HEK293 (cell line): ENCODE measurements around the gene PROSER3.

ENCODE experiments used
- CTCF ChIA-PET: fragments of 350-600 bp; formaldehyde crosslinking; extraction: SDS; loops from one replicate; lab custom pipeline; 2021; ENCODE audit warnings: antibody characterized with exemption; lab: Yijun Ruan, JAX
- POLR2A ChIA-PET: fragments of 300-600 bp; formaldehyde crosslinking; extraction: SDS; loops from one replicate; lab custom pipeline; 2020; ENCODE audit warnings: antibody characterized with exemption, inconsistent platforms; lab: Yijun Ruan, JAX
- H3K27ac ChIP-seq: fragments of 200-500 bp; sonication (Bioruptor generic); 2 replicates; pipeline ENCODE4 v1.5.1; 2014; ENCODE audit warnings: low read depth, low read length, control low read depth, inconsistent platforms; ENCODE audit errors: extremely low read depth
- H3K36me3 ChIP-seq, 2 experiments: fragments of 200-500 bp in 1 of 2; sonication (Bioruptor generic) in 1 of 2; 1 replicate in 1 of 2; 2 replicates in 1 of 2; pipeline ENCODE4 v1.5.1; 2014 to 2017; ENCODE audit warnings: inconsistent platforms in 2 of 2, low read length in 2 of 2; ENCODE audit not compliant: control insufficient read depth in 2 of 2, insufficient read depth in 1 of 2
- H3K4me1 ChIP-seq: fragments of 200-500 bp; sonication (Bioruptor generic); 2 replicates; pipeline ENCODE4 v1.5.1; 2014; ENCODE audit warnings: mild to moderate bottlenecking, low read length, inconsistent platforms; ENCODE audit not compliant: control insufficient read depth, insufficient read depth
- H3K4me3 ChIP-seq: 2 replicates; pipeline ENCODE4 v1.5.1; 2011; ENCODE audit warnings: low read depth, mild to moderate bottlenecking, control low read depth, low read length, moderate library complexity
- H3K9me3 ChIP-seq: fragments of 200-500 bp; sonication (Bioruptor generic); 2 replicates; pipeline ENCODE4 v1.5.1; 2014; ENCODE audit warnings: low read depth, low read length, inconsistent platforms; ENCODE audit not compliant: control insufficient read depth, insufficient read depth
- GLIS1 ChIP-seq: fragments of 450-650 bp; formaldehyde crosslinking; IDR thresholded peaks from 2 replicates; pipeline ENCODE4 v1.5.1; 2016; ENCODE audit warnings: missing biosample characterization, missing genetic modification characterization
- KLF7 ChIP-seq: fragments of 450-650 bp; formaldehyde crosslinking; IDR thresholded peaks from 2 replicates; pipeline ENCODE4 v1.5.1; 2016; ENCODE audit warnings: missing biosample characterization, missing genetic modification characterization, borderline replicate concordance
- ZBTB20 ChIP-seq: fragments of 450-650 bp; formaldehyde crosslinking; IDR thresholded peaks from 2 replicates; pipeline ENCODE4 v1.5.1; 2016; ENCODE audit warnings: missing biosample characterization, missing genetic modification characterization
- ZIC2 ChIP-seq: fragments of 450-650 bp; formaldehyde crosslinking; IDR thresholded peaks from 2 replicates; pipeline ENCODE4 v1.5.1; 2016; ENCODE audit warnings: missing biosample characterization, missing genetic modification characterization
- ZNF169 ChIP-seq: fragments of 450-650 bp; formaldehyde crosslinking; IDR thresholded peaks from 2 replicates; pipeline ENCODE4 v1.5.1; 2016; ENCODE audit warnings: missing biosample characterization, missing genetic modification characterization
- ZNF223 ChIP-seq: fragments of 450-650 bp; formaldehyde crosslinking; IDR thresholded peaks from 2 replicates; pipeline ENCODE4 v1.5.1; 2016; ENCODE audit warnings: missing biosample characterization, missing genetic modification characterization
- ZNF335 ChIP-seq: fragments of 450-650 bp; formaldehyde crosslinking; conservative IDR thresholded peaks from 2 replicates; pipeline ENCODE4 v1.5.1; 2016; ENCODE audit warnings: missing biosample characterization, missing genetic modification characterization
- ZNF350 ChIP-seq: fragments of 450-650 bp; formaldehyde crosslinking; IDR thresholded peaks from 2 replicates; pipeline ENCODE4 v1.5.0; 2017; ENCODE audit warnings: missing biosample characterization, mild to moderate bottlenecking, missing genetic modification characterization
- ZNF37A ChIP-seq: fragments of 450-650 bp; IDR thresholded peaks from 2 replicates; pipeline ENCODE4 v1.5.1; 2018; ENCODE audit warnings: missing biosample characterization, missing genetic modification characterization
- ZNF624 ChIP-seq: fragments of 450-650 bp; formaldehyde crosslinking; IDR thresholded peaks from 2 replicates; pipeline ENCODE4 v1.5.1; 2017; ENCODE audit warnings: missing biosample characterization, missing genetic modification characterization
- ZNF654 ChIP-seq: fragments of 450-650 bp; formaldehyde crosslinking; IDR thresholded peaks from 2 replicates; pipeline ENCODE4 v1.5.1; 2016; ENCODE audit warnings: low read depth, missing biosample characterization, missing genetic modification characterization
- TF ChIP-seq, protein P1 (sequence below): fragments of 450-650 bp; formaldehyde crosslinking; IDR thresholded peaks from 2 replicates; pipeline ENCODE4 v1.5.1; 2016; ENCODE audit warnings: missing biosample characterization, missing genetic modification characterization
- TF ChIP-seq, protein P2 (sequence below): fragments of 450-650 bp; formaldehyde crosslinking; IDR thresholded peaks from 2 replicates; pipeline ENCODE4 v1.5.1; 2016; ENCODE audit warnings: missing biosample characterization, missing genetic modification characterization
- TF ChIP-seq, protein P3 (sequence below): fragments of 450-650 bp; formaldehyde crosslinking; IDR thresholded peaks from 2 replicates; pipeline ENCODE4 v1.5.1; 2016; ENCODE audit warnings: missing biosample characterization, missing genetic modification characterization
- TF ChIP-seq, protein P4 (sequence below): fragments of 450-650 bp; formaldehyde crosslinking; IDR thresholded peaks from 2 replicates; pipeline ENCODE4 v1.5.1; 2016; ENCODE audit warnings: missing biosample characterization, missing genetic modification characterization, borderline replicate concordance
- TF ChIP-seq, protein P5 (sequence below): fragments of 450-650 bp; formaldehyde crosslinking; IDR thresholded peaks from 2 replicates; pipeline ENCODE4 v1.5.1; 2017; ENCODE audit warnings: missing biosample characterization, mild to moderate bottlenecking, missing genetic modification characterization, moderate library complexity

Gene PROSER3

DNA sequence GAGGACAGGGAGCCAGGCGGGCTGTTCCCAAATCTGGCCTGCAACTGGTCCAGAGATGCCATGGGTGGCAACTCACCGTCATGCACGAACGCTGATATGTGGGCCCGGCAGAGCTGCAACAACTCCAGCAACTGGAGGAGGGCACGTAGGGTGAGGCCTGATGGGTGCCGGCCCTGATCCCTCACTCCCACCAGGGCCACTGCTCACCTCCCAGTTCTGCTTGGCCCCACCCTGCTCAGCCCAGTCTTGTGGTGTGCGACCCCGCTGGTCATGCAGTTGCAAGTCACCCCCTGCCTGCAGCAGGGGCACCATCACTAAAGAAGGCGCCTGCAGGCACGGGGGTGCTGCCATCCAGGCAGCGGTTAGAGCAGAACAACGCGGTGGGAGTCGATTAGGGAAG is 34.3 kb downstream of the PROSER3 start:
- Histone ChIP-seq H3K36me3 (no peaks in the 10 kb centered on the region; a peak in 1 of 3 replicates), H3K27ac (no peak overlapping the region), H3K4me1 (no peaks in the 10 kb centered on the region), H3K9me3 (no peaks in the 10 kb centered on the region)
- POLR2A ChIA-PET = no interaction called here
- TF ChIP-seq ZNF223 (no peak), ZIC2 (tag by site-specific recombination) (0 out of 2 replicates have a peak, but pooled peaks have one; percentile 14)
- TF ChIP-seq, protein P1, sequence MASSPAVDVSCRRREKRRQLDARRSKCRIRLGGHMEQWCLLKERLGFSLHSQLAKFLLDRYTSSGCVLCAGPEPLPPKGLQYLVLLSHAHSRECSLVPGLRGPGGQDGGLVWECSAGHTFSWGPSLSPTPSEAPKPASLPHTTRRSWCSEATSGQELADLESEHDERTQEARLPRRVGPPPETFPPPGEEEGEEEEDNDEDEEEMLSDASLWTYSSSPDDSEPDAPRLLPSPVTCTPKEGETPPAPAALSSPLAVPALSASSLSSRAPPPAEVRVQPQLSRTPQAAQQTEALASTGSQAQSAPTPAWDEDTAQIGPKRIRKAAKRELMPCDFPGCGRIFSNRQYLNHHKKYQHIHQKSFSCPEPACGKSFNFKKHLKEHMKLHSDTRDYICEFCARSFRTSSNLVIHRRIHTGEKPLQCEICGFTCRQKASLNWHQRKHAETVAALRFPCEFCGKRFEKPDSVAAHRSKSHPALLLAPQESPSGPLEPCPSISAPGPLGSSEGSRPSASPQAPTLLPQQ (tag by site-specific recombination) = peak; percentile 39; the same call in 1 of the 2 replicates
- TF ChIP-seq, protein P2, sequence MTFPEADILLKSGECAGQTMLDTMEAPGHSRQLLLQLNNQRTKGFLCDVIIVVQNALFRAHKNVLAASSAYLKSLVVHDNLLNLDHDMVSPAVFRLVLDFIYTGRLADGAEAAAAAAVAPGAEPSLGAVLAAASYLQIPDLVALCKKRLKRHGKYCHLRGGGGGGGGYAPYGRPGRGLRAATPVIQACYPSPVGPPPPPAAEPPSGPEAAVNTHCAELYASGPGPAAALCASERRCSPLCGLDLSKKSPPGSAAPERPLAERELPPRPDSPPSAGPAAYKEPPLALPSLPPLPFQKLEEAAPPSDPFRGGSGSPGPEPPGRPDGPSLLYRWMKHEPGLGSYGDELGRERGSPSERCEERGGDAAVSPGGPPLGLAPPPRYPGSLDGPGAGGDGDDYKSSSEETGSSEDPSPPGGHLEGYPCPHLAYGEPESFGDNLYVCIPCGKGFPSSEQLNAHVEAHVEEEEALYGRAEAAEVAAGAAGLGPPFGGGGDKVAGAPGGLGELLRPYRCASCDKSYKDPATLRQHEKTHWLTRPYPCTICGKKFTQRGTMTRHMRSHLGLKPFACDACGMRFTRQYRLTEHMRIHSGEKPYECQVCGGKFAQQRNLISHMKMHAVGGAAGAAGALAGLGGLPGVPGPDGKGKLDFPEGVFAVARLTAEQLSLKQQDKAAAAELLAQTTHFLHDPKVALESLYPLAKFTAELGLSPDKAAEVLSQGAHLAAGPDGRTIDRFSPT (tag by site-specific recombination) = 0 out of 2 replicates have a peak, but pooled peaks have one; percentile 21
- TF ChIP-seq, protein P3, sequence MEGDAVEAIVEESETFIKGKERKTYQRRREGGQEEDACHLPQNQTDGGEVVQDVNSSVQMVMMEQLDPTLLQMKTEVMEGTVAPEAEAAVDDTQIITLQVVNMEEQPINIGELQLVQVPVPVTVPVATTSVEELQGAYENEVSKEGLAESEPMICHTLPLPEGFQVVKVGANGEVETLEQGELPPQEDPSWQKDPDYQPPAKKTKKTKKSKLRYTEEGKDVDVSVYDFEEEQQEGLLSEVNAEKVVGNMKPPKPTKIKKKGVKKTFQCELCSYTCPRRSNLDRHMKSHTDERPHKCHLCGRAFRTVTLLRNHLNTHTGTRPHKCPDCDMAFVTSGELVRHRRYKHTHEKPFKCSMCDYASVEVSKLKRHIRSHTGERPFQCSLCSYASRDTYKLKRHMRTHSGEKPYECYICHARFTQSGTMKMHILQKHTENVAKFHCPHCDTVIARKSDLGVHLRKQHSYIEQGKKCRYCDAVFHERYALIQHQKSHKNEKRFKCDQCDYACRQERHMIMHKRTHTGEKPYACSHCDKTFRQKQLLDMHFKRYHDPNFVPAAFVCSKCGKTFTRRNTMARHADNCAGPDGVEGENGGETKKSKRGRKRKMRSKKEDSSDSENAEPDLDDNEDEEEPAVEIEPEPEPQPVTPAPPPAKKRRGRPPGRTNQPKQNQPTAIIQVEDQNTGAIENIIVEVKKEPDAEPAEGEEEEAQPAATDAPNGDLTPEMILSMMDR = no peak
- TF ChIP-seq, all 188 proteins: peak for 3
- CTCF ChIA-PET = interaction anchor here (0.6 to 1.0 kb wide), 2 partner anchors 10 to 43 kb away, joined by 3 to 4 read pairs; no protein-coding TSS in a partner anchor
- H3K4me3 ChIP-seq = no peak overlapping the region

DNA sequence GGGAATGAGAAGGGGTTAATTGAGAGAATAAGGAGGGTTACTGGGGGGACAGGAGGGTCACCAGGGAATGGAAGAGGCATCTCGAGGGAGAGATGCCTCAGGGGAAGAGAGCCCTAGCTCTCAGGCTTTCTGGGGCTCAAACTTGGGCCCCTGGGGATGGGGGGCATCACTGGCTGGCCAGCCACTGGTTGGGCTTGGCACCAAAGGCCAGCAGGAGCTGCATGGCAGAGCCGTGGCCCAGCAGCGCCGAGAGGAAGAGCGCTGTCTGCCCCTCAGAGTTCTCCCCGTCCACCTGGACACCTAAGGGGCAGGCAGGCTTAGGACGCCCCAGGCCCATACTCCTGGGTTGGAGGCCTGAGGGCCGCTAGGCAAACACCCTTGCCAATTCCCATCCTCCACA is 34.9 kb downstream of the PROSER3 start:
- POLR2A ChIA-PET = no interaction called here
- no peaks in the 10 kb centered on the region; a peak in 1 of 3 replicates for H3K36me3 ChIP-seq
- H3K9me3 ChIP-seq = no peaks in the 10 kb centered on the region
- CTCF ChIA-PET = interaction anchor here (1.0 kb wide), 1 partner anchor 9 kb away, joined by 4 read pairs; no protein-coding TSS in a partner anchor
- no peak for TF ChIP-seq ZNF169 (tag by site-specific recombination)
- TF ChIP-seq ZNF654 (tag by site-specific recombination) = no peak
- TF ChIP-seq ZNF350 (tag by site-specific recombination) = no peak
- no peak for TF ChIP-seq ZNF37A
- no peak for TF ChIP-seq GLIS1 (tag by site-specific recombination)
- TF ChIP-seq ZNF624 = no peak
- TF ChIP-seq ZBTB20 = no peak
- TF ChIP-seq, protein P4, sequence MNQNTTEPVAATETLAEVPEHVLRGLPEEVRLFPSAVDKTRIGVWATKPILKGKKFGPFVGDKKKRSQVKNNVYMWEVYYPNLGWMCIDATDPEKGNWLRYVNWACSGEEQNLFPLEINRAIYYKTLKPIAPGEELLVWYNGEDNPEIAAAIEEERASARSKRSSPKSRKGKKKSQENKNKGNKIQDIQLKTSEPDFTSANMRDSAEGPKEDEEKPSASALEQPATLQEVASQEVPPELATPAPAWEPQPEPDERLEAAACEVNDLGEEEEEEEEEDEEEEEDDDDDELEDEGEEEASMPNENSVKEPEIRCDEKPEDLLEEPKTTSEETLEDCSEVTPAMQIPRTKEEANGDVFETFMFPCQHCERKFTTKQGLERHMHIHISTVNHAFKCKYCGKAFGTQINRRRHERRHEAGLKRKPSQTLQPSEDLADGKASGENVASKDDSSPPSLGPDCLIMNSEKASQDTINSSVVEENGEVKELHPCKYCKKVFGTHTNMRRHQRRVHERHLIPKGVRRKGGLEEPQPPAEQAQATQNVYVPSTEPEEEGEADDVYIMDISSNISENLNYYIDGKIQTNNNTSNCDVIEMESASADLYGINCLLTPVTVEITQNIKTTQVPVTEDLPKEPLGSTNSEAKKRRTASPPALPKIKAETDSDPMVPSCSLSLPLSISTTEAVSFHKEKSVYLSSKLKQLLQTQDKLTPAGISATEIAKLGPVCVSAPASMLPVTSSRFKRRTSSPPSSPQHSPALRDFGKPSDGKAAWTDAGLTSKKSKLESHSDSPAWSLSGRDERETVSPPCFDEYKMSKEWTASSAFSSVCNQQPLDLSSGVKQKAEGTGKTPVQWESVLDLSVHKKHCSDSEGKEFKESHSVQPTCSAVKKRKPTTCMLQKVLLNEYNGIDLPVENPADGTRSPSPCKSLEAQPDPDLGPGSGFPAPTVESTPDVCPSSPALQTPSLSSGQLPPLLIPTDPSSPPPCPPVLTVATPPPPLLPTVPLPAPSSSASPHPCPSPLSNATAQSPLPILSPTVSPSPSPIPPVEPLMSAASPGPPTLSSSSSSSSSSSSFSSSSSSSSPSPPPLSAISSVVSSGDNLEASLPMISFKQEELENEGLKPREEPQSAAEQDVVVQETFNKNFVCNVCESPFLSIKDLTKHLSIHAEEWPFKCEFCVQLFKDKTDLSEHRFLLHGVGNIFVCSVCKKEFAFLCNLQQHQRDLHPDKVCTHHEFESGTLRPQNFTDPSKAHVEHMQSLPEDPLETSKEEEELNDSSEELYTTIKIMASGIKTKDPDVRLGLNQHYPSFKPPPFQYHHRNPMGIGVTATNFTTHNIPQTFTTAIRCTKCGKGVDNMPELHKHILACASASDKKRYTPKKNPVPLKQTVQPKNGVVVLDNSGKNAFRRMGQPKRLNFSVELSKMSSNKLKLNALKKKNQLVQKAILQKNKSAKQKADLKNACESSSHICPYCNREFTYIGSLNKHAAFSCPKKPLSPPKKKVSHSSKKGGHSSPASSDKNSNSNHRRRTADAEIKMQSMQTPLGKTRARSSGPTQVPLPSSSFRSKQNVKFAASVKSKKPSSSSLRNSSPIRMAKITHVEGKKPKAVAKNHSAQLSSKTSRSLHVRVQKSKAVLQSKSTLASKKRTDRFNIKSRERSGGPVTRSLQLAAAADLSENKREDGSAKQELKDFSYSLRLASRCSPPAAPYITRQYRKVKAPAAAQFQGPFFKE (tag by site-specific recombination) = no peak
- TF ChIP-seq ZNF335 = 0 out of 2 replicates have a peak, but pooled peaks have one; percentile 15
- TF ChIP-seq, protein P5, sequence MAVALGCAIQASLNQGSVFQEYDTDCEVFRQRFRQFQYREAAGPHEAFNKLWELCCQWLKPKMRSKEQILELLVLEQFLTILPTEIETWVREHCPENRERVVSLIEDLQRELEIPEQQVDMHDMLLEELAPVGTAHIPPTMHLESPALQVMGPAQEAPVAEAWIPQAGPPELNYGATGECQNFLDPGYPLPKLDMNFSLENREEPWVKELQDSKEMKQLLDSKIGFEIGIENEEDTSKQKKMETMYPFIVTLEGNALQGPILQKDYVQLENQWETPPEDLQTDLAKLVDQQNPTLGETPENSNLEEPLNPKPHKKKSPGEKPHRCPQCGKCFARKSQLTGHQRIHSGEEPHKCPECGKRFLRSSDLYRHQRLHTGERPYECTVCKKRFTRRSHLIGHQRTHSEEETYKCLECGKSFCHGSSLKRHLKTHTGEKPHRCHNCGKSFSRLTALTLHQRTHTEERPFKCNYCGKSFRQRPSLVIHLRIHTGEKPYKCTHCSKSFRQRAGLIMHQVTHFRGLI = peak; percentile 93
- no peak for TF ChIP-seq KLF7
- TF ChIP-seq, all 188 proteins: peak for 2
- Histone ChIP-seq H3K4me1 (no peaks in the 10 kb centered on the region), H3K27ac (no peak overlapping the region), H3K4me3 (no peak overlapping the region)
